Ovary (tissue), 3 donors: ENCODE results near the gene FAM217B.
"Not testable (repeated sequence)": the region's sequence is repeated elsewhere in the genome, so short reads cannot be mapped to it uniquely, and the experiment has no call there.

ENCODE experiments used
- CTCF ChIP-seq, 3 donors: fragments of 450-650 bp in 2 of 3; fragments of 200-600 bp in 1 of 3; IDR thresholded peaks; one replicate each; pipeline versions ENCODE4 v1.5.1 to v1.8.0; 2016 to 2022; ENCODE audit warnings: antibody characterized with exemption in 3 of 3, mild to moderate bottlenecking in 1 of 3
- POLR2A ChIP-seq: fragments of 450-650 bp; IDR thresholded peaks from one replicate; pipeline ENCODE4 v1.6.1; 2017; ENCODE audit warnings: antibody characterized with exemption, mild to moderate bottlenecking, moderate library complexity
- donor health status: DM: no; HTN: no; CAD: no.

- TF ChIP-seq CTCF (IDR thresholded peaks at IDR 0.05); POLR2A: not testable (repeated sequence)
Measured at GRCh38 chr20:59957568-59957967, 17.4 kb downstream of the FAM217B start.
